CD14-positive monocyte (primary cell): ENCODE data around the gene PSTPIP1. TPM values are rescaled to one million over a fixed set of nuclear protein-coding genes. Genes with fewer than 3 reads are reported as not detected.

Experiments used
- DNase-seq, 3 donors: peaks; one replicate each; pipeline ENCODE4 v3.0.0-alpha.2; 2011 to 2022
- H2AFZ ChIP-seq: 2 replicates; pipeline ENCODE4 v1.6.0; 2012; ENCODE audit warnings: mild to moderate bottlenecking, low read depth, low read length, inconsistent platforms; ENCODE audit not compliant: insufficient read depth, poor library complexity, severe bottlenecking
- H3K27ac ChIP-seq, 2 donors: 1 replicate in 1 of 2; 2 replicates in 1 of 2; pipeline ENCODE4 v1.5.1; 2012 to 2013; ENCODE audit warnings: low read length in 2 of 2, control low read depth in 1 of 2, inconsistent platforms in 1 of 2, low read depth in 1 of 2, mild to moderate bottlenecking in 1 of 2
- H3K27me3 ChIP-seq, 2 donors: one replicate each; pipeline versions ENCODE4 v1.6.0 to v1.6.1; 2011 to 2013; ENCODE audit warnings: low read length in 2 of 2; ENCODE audit not compliant: control insufficient read depth in 2 of 2, insufficient read depth in 2 of 2
- H3K36me3 ChIP-seq, 2 donors: replicated peaks in 1 of 2; 1 replicate in 1 of 2; 2 replicates in 1 of 2; pipeline versions ENCODE4 v1.5.1 to v1.6.1; 2012 to 2013; ENCODE audit warnings: low read length in 2 of 2, control low read depth in 1 of 2, inconsistent platforms in 1 of 2, mild to moderate bottlenecking in 1 of 2; ENCODE audit not compliant: insufficient read depth in 2 of 2, control insufficient read depth in 1 of 2
- H3K4me1 ChIP-seq, 2 donors: 1 replicate in 1 of 2; 2 replicates in 1 of 2; pipeline versions ENCODE4 v1.5.1 to v1.6.1; 2012 to 2013; ENCODE audit warnings: low read length in 2 of 2, control low read depth in 1 of 2, inconsistent platforms in 1 of 2, mild to moderate bottlenecking in 1 of 2, moderate library complexity in 1 of 2; ENCODE audit not compliant: insufficient read depth in 2 of 2, control insufficient read depth in 1 of 2
- H3K4me2 ChIP-seq: replicated peaks from 2 replicates; pipeline ENCODE3; 2012; ENCODE audit warnings: low read length, moderate library complexity, mild to moderate bottlenecking; ENCODE audit not compliant: poor library complexity, severe bottlenecking; ENCODE audit errors: extremely low read depth
- H3K4me3 ChIP-seq, 3 experiments: fragments of 200-600 bp in 1 of 3; sonication (generic) in 1 of 3; replicated peaks in 1 of 3; 1 replicate in 2 of 3; 2 replicates in 1 of 3; pipeline ENCODE4 v1.5.1; 2011 to 2013; ENCODE audit warnings: low read length in 3 of 3, mild to moderate bottlenecking in 3 of 3, control low read depth in 2 of 3, low read depth in 2 of 3, inconsistent platforms in 1 of 3, moderate library complexity in 1 of 3
- H3K79me2 ChIP-seq: 2 replicates; pipeline ENCODE4 v1.6.0; 2012; ENCODE audit warnings: mild to moderate bottlenecking, control low read depth, inconsistent platforms, low read length, moderate library complexity; ENCODE audit not compliant: insufficient read depth
- H3K9ac ChIP-seq: 2 replicates; pipeline ENCODE4 v1.6.0; 2017; ENCODE audit warnings: low read length, mild to moderate bottlenecking; ENCODE audit not compliant: insufficient read depth, poor library complexity, severe bottlenecking
- H3K9me3 ChIP-seq, 2 donors: replicated peaks in 1 of 2; 1 replicate in 1 of 2; 2 replicates in 1 of 2; pipeline versions ENCODE4 v1.5.1 to v1.6.1; 2012 to 2013; ENCODE audit warnings: low read length in 2 of 2, control low read depth in 1 of 2; ENCODE audit not compliant: control insufficient read depth in 1 of 2, insufficient read depth in 1 of 2
- H4K20me1 ChIP-seq: 2 replicates; pipeline ENCODE4 v1.6.0; 2012; ENCODE audit warnings: mild to moderate bottlenecking, low read length, control low read depth, moderate library complexity; ENCODE audit not compliant: insufficient read depth
- H3K27ac Mint-ChIP-seq, 7 donors: one replicate each; pipeline ENCODE4 v1.8.0; 2020; ENCODE audit warnings: mild to moderate bottlenecking in 7 of 7, mixed read lengths in 7 of 7, moderate library complexity in 6 of 7, inconsistent platforms in 2 of 7
- H3K27me3 Mint-ChIP-seq, 3 donors: one replicate each; pipeline ENCODE4 v1.8.0; 2021 to 2022; ENCODE audit warnings: low read depth in 3 of 3, mild to moderate bottlenecking in 3 of 3, mixed read lengths in 3 of 3, moderate library complexity in 3 of 3, inconsistent platforms in 1 of 3
- H3K36me3 Mint-ChIP-seq, 2 donors: one replicate each; pipeline ENCODE4 v1.8.0; 2020; ENCODE audit warnings: mixed read lengths in 2 of 2, inconsistent platforms in 1 of 2, mild to moderate bottlenecking in 1 of 2
- H3K4me1 Mint-ChIP-seq: one replicate; pipeline ENCODE4 v1.8.0; 2020; ENCODE audit warnings: mild to moderate bottlenecking, mixed read lengths
- H3K4me3 Mint-ChIP-seq, 2 donors: one replicate each; pipeline ENCODE4 v1.8.0; 2020; ENCODE audit warnings: mild to moderate bottlenecking in 2 of 2, mixed read lengths in 2 of 2, moderate library complexity in 1 of 2
- H3K9me3 Mint-ChIP-seq, 7 donors: one replicate each; pipeline ENCODE4 v1.8.0; 2020 to 2022; ENCODE audit warnings: mixed read lengths in 7 of 7, mild to moderate bottlenecking in 6 of 7, moderate library complexity in 6 of 7, inconsistent platforms in 2 of 7
- CTCF ChIP-seq: fragments of 200-600 bp; IDR thresholded peaks from one replicate; pipeline ENCODE4 v1.8.0; 2022; ENCODE audit warnings: antibody characterized with exemption, mild to moderate bottlenecking
- WGBS: methylation state at CpG from one replicate; pipeline ENCODE4 v1.1.5; 2013; ENCODE audit warnings: missing lambda C conversion rate; ENCODE audit not compliant: insufficient coverage; 5-methylcytosine and 5-hydroxymethylcytosine counted together
- intact Hi-C, 2 donors: fragments of 100-400 bp; cut with micrococcal nuclease; formaldehyde crosslinking; loops; one replicate each; pipeline versions ENCODE4 v1.15.0 to v1.15.1; 2023
- polyA plus RNA-seq, 3 donors: library from polyadenylated mRNA; depleted of rRNA in 1 of 3; unstranded in 2 of 3; stranded (reverse) in 1 of 3; fragments of 300-500 nt in 2 of 3; fragments of >200 nt in 1 of 3; fragmentation: Illumina TruSeq in 2 of 3; gene quantifications; 1 replicate in 2 of 3; 2 replicates in 1 of 3; pipeline ENCODE4 v1.2.3, GENCODE V29; 2012 to 2021

Gene PSTPIP1
- polyA plus RNA-seq, 3 donors = 85.9 to 183 (median 86.8) TPM

GRCh38 chr15:77025941-77026411, 31.1 kb downstream of the PSTPIP1 start:
- Histone ChIP-seq H3K9ac (no peak overlapping the region), H3K4me1 (peaks cover 0 to 10% of the 10 kb centered on the region in 2 donors), H4K20me1 (peaks cover 100% of the 10 kb centered on the region), H3K4me2 (no peak overlapping the region), H3K27me3 (no peaks in the 10 kb centered on the region), H3K9me3 (no peaks in the 10 kb centered on the region), H2AFZ (no peak overlapping the region), H3K79me2 (peaks cover 84% of the 10 kb centered on the region), H3K4me3 (no peak overlapping the region), H3K36me3 (peaks cover 94 to 99% of the 10 kb centered on the region in 2 donors), H3K27ac (peak overlapping the region in 1 of 2 donors; percentile 66)
- intact Hi-C loops = loop anchor here (10.0 kb wide), 1 partner anchor 469 kb away; no protein-coding TSS in a partner anchor
- DNase-seq = no peak
- Mint-ChIP-seq H3K4me1 (peaks cover 20% of the 10 kb centered on the region), H3K36me3 (peaks cover 67 to 97% of the 10 kb centered on the region in 2 donors), H3K27me3 (no peaks in the 10 kb centered on the region), H3K4me3 (no peak overlapping the region), H3K9me3 (peaks cover 0 to 2% (median 0%) of the 10 kb centered on the region in 7 donors), H3K27ac (peak overlapping the region in 4 of 7 donors; percentile 36 to 72 (median 58))
- no peak for TF ChIP-seq CTCF
- 100% methylated on average over 2 of the region's 4 CpGs for WGBS

- H3K9me3 Mint-ChIP-seq = peaks cover 0 to 2% (median 0%) of the 10 kb centered on the region in 7 donors
- H3K36me3 Mint-ChIP-seq = peaks cover 69 to 97% of the 10 kb centered on the region in 2 donors
- no peak overlapping the region for H3K4me3 Mint-ChIP-seq
- no peak overlapping the region for H2AFZ ChIP-seq
- peaks cover 100% of the 10 kb centered on the region for H4K20me1 ChIP-seq
- no peak overlapping the region for H3K9ac ChIP-seq
- H3K4me1 ChIP-seq = peaks cover 0 to 4% of the 10 kb centered on the region in 2 donors
- peaks cover 79% of the 10 kb centered on the region for H3K79me2 ChIP-seq
- intact Hi-C loops = loop anchor here (10.0 kb wide), 1 partner anchor 468 kb away; no protein-coding TSS in a partner anchor
- over 99% methylated on average over 12 of the region's 12 CpGs for WGBS
- DNase-seq = no peak
- H3K27me3 ChIP-seq = no peaks in the 10 kb centered on the region
- no peak overlapping the region for H3K4me2 ChIP-seq
- peaks cover 98 to 99% of the 10 kb centered on the region in 2 donors for H3K36me3 ChIP-seq
- peak overlapping the region in 1 of 2 donors; percentile 66 for H3K27ac ChIP-seq
- H3K4me3 ChIP-seq = no peak overlapping the region
- no peaks in the 10 kb centered on the region for H3K9me3 ChIP-seq
- H3K27ac Mint-ChIP-seq = peak overlapping the region in 5 of 7 donors; percentile 15 to 72 (median 55)
- H3K4me1 Mint-ChIP-seq = peaks cover 14% of the 10 kb centered on the region
- TF ChIP-seq CTCF = no peak
- no peaks in the 10 kb centered on the region for H3K27me3 Mint-ChIP-seq
Measured at GRCh38 chr15:77026501-77027110, 31.7 kb downstream of the PSTPIP1 start.
